Fibroblast of lung (primary cell): ENCODE results near the gene EXOC1L. TPM values are rescaled to one million over a fixed set of nuclear protein-coding genes. Genes with fewer than 3 reads are reported as not detected.

ENCODE experiments used
- DNase-seq, 2 donors: peaks; one replicate each; pipeline versions ENCODE4 v3.0.0 to v3.0.0-alpha.2; 2010; ENCODE audit warnings: low read depth in 2 of 2
- H2AFZ ChIP-seq: 2 replicates; pipeline ENCODE4 v1.5.1; 2012; ENCODE audit warnings: low read length, control low read depth, inconsistent platforms
- H3K27ac ChIP-seq: 2 replicates; pipeline ENCODE4 v1.5.1; 2011; ENCODE audit warnings: low read length, control low read depth; ENCODE audit not compliant: insufficient read depth
- H3K27me3 ChIP-seq: 2 replicates; pipeline ENCODE4 v1.5.1; 2011; ENCODE audit warnings: mild to moderate bottlenecking, low read length; ENCODE audit not compliant: control insufficient read depth, insufficient read depth
- H3K36me3 ChIP-seq: 2 replicates; pipeline ENCODE4 v1.5.1; 2011; ENCODE audit warnings: low read length; ENCODE audit not compliant: control insufficient read depth, insufficient read depth
- H3K4me1 ChIP-seq: 2 replicates; pipeline ENCODE4 v1.5.1; 2011; ENCODE audit warnings: low read length; ENCODE audit not compliant: control insufficient read depth, insufficient read depth; ENCODE audit errors: extremely low read depth
- H3K4me2 ChIP-seq: 2 replicates; pipeline ENCODE4 v1.5.1; 2011; ENCODE audit warnings: low read length, control low read depth; ENCODE audit not compliant: insufficient read depth; ENCODE audit errors: extremely low read depth
- H3K4me3 ChIP-seq, 4 experiments: fragments of 200-600 bp in 1 of 4; sonication (generic) in 1 of 4; replicated peaks in 1 of 4; 2 replicates each; pipeline ENCODE4 v1.5.1; 2011 to 2016; ENCODE audit warnings: low read length in 4 of 4, low read depth in 3 of 4, mild to moderate bottlenecking in 3 of 4, control low read depth in 2 of 4, inconsistent platforms in 1 of 4, mixed read lengths in 1 of 4; ENCODE audit not compliant: insufficient read depth in 1 of 4; ENCODE audit errors: control extremely low read depth in 1 of 4
- H3K79me2 ChIP-seq: 2 replicates; pipeline ENCODE4 v1.5.1; 2012; ENCODE audit warnings: mild to moderate bottlenecking, low read length, inconsistent platforms; ENCODE audit not compliant: control insufficient read depth, insufficient read depth
- H3K9ac ChIP-seq: 2 replicates; pipeline ENCODE4 v1.5.1; 2011; ENCODE audit warnings: mild to moderate bottlenecking, low read length, control low read depth; ENCODE audit not compliant: insufficient read depth
- H3K9me3 ChIP-seq: 2 replicates; pipeline ENCODE4 v1.5.1; 2012; ENCODE audit warnings: low read depth, low read length; ENCODE audit not compliant: control insufficient read depth, insufficient read depth
- H4K20me1 ChIP-seq: 2 replicates; pipeline ENCODE4 v1.5.1; 2011; ENCODE audit warnings: low read length; ENCODE audit not compliant: control insufficient read depth, insufficient read depth; ENCODE audit errors: extremely low read depth
- CTCF ChIP-seq, 2 donors: IDR thresholded peaks in 1 of 2; conservative IDR thresholded peaks in 1 of 2; 1 replicate in 1 of 2; 2 replicates in 1 of 2; pipeline ENCODE4 v1.5.1; 2011 to 2012; ENCODE audit warnings: low read length in 2 of 2, control low read depth in 1 of 2, inconsistent platforms in 1 of 2, low read depth in 1 of 2, mild to moderate bottlenecking in 1 of 2
- EZH2 ChIP-seq: IDR thresholded peaks from 2 replicates; pipeline ENCODE4 v1.5.1; 2012; ENCODE audit warnings: low read length, control low read depth, mild to moderate bottlenecking; ENCODE audit errors: missing control alignments
- polyA plus RNA-seq, 2 donors: library from polyadenylated mRNA; depleted of rRNA in 1 of 2; stranded (reverse) in 1 of 2; unstranded in 1 of 2; fragments of >200 nt; gene quantifications; 2 replicates each; pipeline ENCODE4 v1.2.1, GENCODE V29; 2011 to 2012; ENCODE audit warnings: missing spikeins in 1 of 2
- total RNA-seq: library from RNA; depleted of rRNA; stranded (reverse); fragments of >200 nt; gene quantifications from 2 replicates; pipeline ENCODE4 v1.2.1, GENCODE V29; 2014

EXOC1L gene
- total and polyA plus RNA-seq, 2 donors (not counting 1 experiment from before 2014, with no cell fraction given) = not detected

- no peak overlapping the region for H2AFZ ChIP-seq
- peak in 1 of 2 donors; percentile 1 for DNase-seq
These were observed 27.9 kb upstream of the EXOC1L start for GRCh38 chr4:55791666-55792065.

GRCh38 chr4:55793479-55793878 is 26.1 kb upstream of the EXOC1L start:
- H3K27ac ChIP-seq = no peak overlapping the region
- no peaks in the 10 kb centered on the region for H3K79me2 ChIP-seq
- H3K27me3 ChIP-seq = peaks cover 8% of the 10 kb centered on the region
- no peaks in the 10 kb centered on the region for H3K36me3 ChIP-seq
- no peaks in the 10 kb centered on the region for H4K20me1 ChIP-seq
- no peaks in the 10 kb centered on the region for H3K9me3 ChIP-seq
- no peak for TF ChIP-seq EZH2
- no peak for TF ChIP-seq CTCF (conservative IDR thresholded peaks at IDR 0.05 in 1 of 2, IDR thresholded peaks at IDR 0.05 in 1 of 2; ENCODE audit: low read depth in 1 of 2, low read length in 2 of 2)
- no peak overlapping the region for H3K4me2 ChIP-seq
- no peak overlapping the region for H3K9ac ChIP-seq
- DNase-seq = no peak
- H2AFZ ChIP-seq = no peak overlapping the region
- H3K4me3 ChIP-seq = peak overlapping the region in 2 of 4 experiments; percentile 7 to 12
- H3K4me1 ChIP-seq = no peaks in the 10 kb centered on the region

More at GRCh38 chr4:55791666-55792065, 27.9 kb upstream of the EXOC1L start:
- Histone ChIP-seq H3K79me2 (no peaks in the 10 kb centered on the region), H3K9ac (no peak overlapping the region), H4K20me1 (no peaks in the 10 kb centered on the region), H3K27me3 (peaks cover 8% of the 10 kb centered on the region), H3K4me3 (no peak overlapping the region), H3K9me3 (no peaks in the 10 kb centered on the region), H3K4me1 (no peaks in the 10 kb centered on the region), H3K27ac (no peak overlapping the region), H3K4me2 (no peak overlapping the region), H3K36me3 (no peaks in the 10 kb centered on the region)
- TF ChIP-seq CTCF (conservative IDR thresholded peaks at IDR 0.05 in 1 of 2, IDR thresholded peaks at IDR 0.05 in 1 of 2; ENCODE audit: low read depth in 1 of 2, low read length in 2 of 2) (no peak), EZH2 (no peak)

- no peak for DNase-seq
- peaks cover 8% of the 10 kb centered on the region for H3K27me3 ChIP-seq
- H3K4me2 ChIP-seq = no peak overlapping the region
- no peak overlapping the region for H3K4me3 ChIP-seq
- H3K9me3 ChIP-seq = no peaks in the 10 kb centered on the region
- no peak overlapping the region for H3K27ac ChIP-seq
- H4K20me1 ChIP-seq = no peaks in the 10 kb centered on the region
- no peaks in the 10 kb centered on the region for H3K4me1 ChIP-seq
- no peak overlapping the region for H2AFZ ChIP-seq
- TF ChIP-seq CTCF (conservative IDR thresholded peaks at IDR 0.05 in 1 of 2, IDR thresholded peaks at IDR 0.05 in 1 of 2; ENCODE audit: low read depth in 1 of 2, low read length in 2 of 2) = no peak
- no peak for TF ChIP-seq EZH2
- no peaks in the 10 kb centered on the region for H3K36me3 ChIP-seq
- no peaks in the 10 kb centered on the region for H3K79me2 ChIP-seq
- H3K9ac ChIP-seq = no peak overlapping the region
These were observed 25.5 kb upstream of the EXOC1L start for GRCh38 chr4:55794053-55794452.
